Prostate gland (tissue), 2 donors: ENCODE measurements around the gene TRIM67.

Experiments
- POLR2A ChIP-seq: fragments of 450-650 bp; IDR thresholded peaks from one replicate; pipeline ENCODE4 v1.6.1; 2016; ENCODE audit warnings: antibody characterized with exemption, mild to moderate bottlenecking
- TF ChIP-seq, protein P1 (sequence below), 4 experiments: fragments of 200-600 bp in 2 of 4; fragments of 450-650 bp in 2 of 4; sonication (generic) in 2 of 4; IDR thresholded peaks; 1 replicate in 3 of 4; 2 replicates in 1 of 4; pipeline ENCODE4 v1.5.1; 2016 to 2019; ENCODE audit warnings: antibody characterized with exemption in 4 of 4, mild to moderate bottlenecking in 2 of 4, moderate library complexity in 2 of 4

GRCh38 chr1:231125972-231126580, 35.8 kb upstream of the TRIM67 start:
- TF ChIP-seq, protein P1, sequence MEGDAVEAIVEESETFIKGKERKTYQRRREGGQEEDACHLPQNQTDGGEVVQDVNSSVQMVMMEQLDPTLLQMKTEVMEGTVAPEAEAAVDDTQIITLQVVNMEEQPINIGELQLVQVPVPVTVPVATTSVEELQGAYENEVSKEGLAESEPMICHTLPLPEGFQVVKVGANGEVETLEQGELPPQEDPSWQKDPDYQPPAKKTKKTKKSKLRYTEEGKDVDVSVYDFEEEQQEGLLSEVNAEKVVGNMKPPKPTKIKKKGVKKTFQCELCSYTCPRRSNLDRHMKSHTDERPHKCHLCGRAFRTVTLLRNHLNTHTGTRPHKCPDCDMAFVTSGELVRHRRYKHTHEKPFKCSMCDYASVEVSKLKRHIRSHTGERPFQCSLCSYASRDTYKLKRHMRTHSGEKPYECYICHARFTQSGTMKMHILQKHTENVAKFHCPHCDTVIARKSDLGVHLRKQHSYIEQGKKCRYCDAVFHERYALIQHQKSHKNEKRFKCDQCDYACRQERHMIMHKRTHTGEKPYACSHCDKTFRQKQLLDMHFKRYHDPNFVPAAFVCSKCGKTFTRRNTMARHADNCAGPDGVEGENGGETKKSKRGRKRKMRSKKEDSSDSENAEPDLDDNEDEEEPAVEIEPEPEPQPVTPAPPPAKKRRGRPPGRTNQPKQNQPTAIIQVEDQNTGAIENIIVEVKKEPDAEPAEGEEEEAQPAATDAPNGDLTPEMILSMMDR (IDR thresholded peaks at IDR 0.05): no peak
- TF ChIP-seq POLR2A: no peak
